DND-41 (cell line): ENCODE data around the gene PCDHGA7.
A peak's percentile ranks its signal among the peaks of the same experiment; 100 is the strongest.
"Not testable (repeated sequence)": the region's sequence is repeated elsewhere in the genome, so short reads cannot be mapped to it uniquely, and the experiment has no call there.

Experiments
- ATAC-seq: fragments of 200-7000 bp; cut with Tn5 transposase; 3 replicates; pipeline ENCODE4 v1.9.1; 2021; ENCODE audit warnings: low read depth; ENCODE audit not compliant: insufficient read depth
- DNase-seq: peaks from one replicate; pipeline ENCODE4 v3.0.0-alpha.2; 2020
- H2AFZ ChIP-seq: 2 replicates; pipeline ENCODE4 v1.6.0; 2012; ENCODE audit warnings: low read depth, low read length
- H3K27ac ChIP-seq: 2 replicates; pipeline ENCODE4 v1.5.1; 2012; ENCODE audit warnings: low read length, inconsistent platforms
- H3K27me3 ChIP-seq: fragments of 200-600 bp; sonication (generic); 2 replicates; pipeline ENCODE4 v1.6.0; 2012; ENCODE audit warnings: low read length, mild to moderate bottlenecking, inconsistent platforms; ENCODE audit not compliant: insufficient read depth, poor library complexity
- H3K36me3 ChIP-seq: 2 replicates; pipeline ENCODE4 v1.5.1; 2012; ENCODE audit warnings: low read length, inconsistent platforms; ENCODE audit not compliant: insufficient read depth
- H3K4me1 ChIP-seq: 2 replicates; pipeline ENCODE4 v1.5.1; 2012; ENCODE audit warnings: mild to moderate bottlenecking, low read length; ENCODE audit not compliant: insufficient read depth
- H3K4me2 ChIP-seq: 2 replicates; pipeline ENCODE4 v1.6.0; 2012; ENCODE audit warnings: mild to moderate bottlenecking, moderate library complexity, low read length, inconsistent platforms; ENCODE audit not compliant: insufficient read depth
- H3K4me3 ChIP-seq, 2 experiments: fragments of 200-600 bp in 1 of 2; shearing (Covaris generic) in 1 of 2; 2 replicates each; pipeline ENCODE4 v1.5.1; 2012 to 2016; ENCODE audit warnings: inconsistent platforms in 2 of 2, low read length in 2 of 2, mild to moderate bottlenecking in 2 of 2, low read depth in 1 of 2, moderate library complexity in 1 of 2
- H3K79me2 ChIP-seq: 2 replicates; pipeline ENCODE4 v1.6.0; 2012; ENCODE audit warnings: low read length, inconsistent platforms; ENCODE audit not compliant: insufficient read depth
- H3K9ac ChIP-seq: 2 replicates; pipeline ENCODE4 v1.6.0; 2012; ENCODE audit warnings: low read depth, mild to moderate bottlenecking, inconsistent platforms, low read length, moderate library complexity
- H3K9me3 ChIP-seq: 2 replicates; pipeline ENCODE4 v1.5.1; 2012; ENCODE audit warnings: low read length, moderate library complexity, mild to moderate bottlenecking, inconsistent platforms; ENCODE audit not compliant: insufficient read depth, severe bottlenecking
- H4K20me1 ChIP-seq: 2 replicates; pipeline ENCODE4 v1.6.0; 2012; ENCODE audit warnings: low read length; ENCODE audit not compliant: insufficient read depth
- EZH2 ChIP-seq: IDR thresholded peaks from 3 replicates; pipeline ENCODE4 v1.6.1; 2012; ENCODE audit warnings: borderline replicate concordance, low read depth, mild to moderate bottlenecking, moderate library complexity, low read length, inconsistent platforms; ENCODE audit not compliant: severe bottlenecking
- TF ChIP-seq, protein P1 (sequence below): IDR thresholded peaks from 2 replicates; pipeline ENCODE4 v1.5.1; 2012; ENCODE audit warnings: borderline replicate concordance, low read length, moderate library complexity, mild to moderate bottlenecking; ENCODE audit not compliant: poor library complexity, severe bottlenecking; ENCODE audit errors: extremely low read depth

The PCDHGA7 gene

DNA sequence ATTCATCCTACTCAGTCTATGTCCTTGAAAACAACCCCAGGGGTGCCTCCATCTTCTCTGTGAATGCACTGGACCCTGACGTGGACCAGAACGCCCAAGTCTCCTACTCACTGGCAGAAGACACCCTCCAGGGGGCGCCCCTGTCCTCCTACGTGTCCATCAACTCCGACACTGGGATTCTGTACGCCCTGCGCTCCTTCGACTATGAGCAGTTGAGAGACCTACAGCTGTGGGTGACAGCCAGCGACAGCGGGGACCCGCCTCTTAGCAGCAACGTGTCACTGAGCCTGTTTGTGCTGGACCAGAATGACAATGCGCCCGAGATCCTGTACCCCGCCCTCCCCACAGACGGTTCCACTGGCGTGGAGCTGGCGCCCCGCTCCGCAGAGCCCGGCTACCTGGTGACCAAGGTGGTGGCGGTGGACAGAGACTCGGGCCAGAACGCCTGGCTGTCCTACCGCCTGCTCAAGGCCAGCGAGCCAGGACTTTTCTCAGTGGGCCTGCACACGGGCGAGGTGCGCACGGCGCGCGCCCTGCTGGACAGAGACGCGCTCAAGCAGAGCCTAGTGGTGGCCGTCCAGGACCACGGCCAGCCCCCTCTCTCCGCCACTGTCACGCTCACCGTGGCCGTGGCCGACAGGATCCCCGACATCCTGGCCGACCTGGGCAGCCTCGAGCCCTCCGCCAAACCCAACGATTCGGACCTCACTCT, 6.9 kb upstream of the PCDHGA7 start:
- not testable (repeated sequence) for H3K9ac ChIP-seq, H3K4me1 ChIP-seq, DNase-seq, H3K4me2 ChIP-seq, H4K20me1 ChIP-seq, H2AFZ ChIP-seq, ATAC-seq, H3K27ac ChIP-seq, H3K9me3 ChIP-seq, H3K79me2 ChIP-seq, H3K4me3 ChIP-seq, H3K27me3 ChIP-seq, H3K36me3 ChIP-seq
- TF ChIP-seq, protein P1, sequence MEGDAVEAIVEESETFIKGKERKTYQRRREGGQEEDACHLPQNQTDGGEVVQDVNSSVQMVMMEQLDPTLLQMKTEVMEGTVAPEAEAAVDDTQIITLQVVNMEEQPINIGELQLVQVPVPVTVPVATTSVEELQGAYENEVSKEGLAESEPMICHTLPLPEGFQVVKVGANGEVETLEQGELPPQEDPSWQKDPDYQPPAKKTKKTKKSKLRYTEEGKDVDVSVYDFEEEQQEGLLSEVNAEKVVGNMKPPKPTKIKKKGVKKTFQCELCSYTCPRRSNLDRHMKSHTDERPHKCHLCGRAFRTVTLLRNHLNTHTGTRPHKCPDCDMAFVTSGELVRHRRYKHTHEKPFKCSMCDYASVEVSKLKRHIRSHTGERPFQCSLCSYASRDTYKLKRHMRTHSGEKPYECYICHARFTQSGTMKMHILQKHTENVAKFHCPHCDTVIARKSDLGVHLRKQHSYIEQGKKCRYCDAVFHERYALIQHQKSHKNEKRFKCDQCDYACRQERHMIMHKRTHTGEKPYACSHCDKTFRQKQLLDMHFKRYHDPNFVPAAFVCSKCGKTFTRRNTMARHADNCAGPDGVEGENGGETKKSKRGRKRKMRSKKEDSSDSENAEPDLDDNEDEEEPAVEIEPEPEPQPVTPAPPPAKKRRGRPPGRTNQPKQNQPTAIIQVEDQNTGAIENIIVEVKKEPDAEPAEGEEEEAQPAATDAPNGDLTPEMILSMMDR: peak; percentile 19

DNA sequence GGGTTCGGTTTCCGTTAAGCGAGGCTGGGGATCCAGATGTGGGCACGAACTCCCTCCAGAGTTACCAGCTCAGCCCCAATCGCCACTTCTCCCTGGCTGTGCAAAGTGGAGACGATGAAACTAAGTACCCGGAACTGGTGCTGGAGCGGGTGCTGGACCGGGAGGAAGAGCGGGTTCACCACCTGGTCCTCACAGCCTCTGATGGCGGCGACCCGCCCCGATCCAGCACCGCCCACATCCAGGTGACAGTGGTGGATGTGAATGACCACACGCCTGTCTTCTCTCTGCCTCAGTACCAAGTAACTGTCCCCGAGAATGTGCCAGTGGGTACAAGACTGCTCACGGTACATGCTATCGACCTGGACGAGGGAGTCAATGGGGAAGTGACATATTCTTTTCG, 803 bp downstream of the PCDHGA7 start:
- Histone ChIP-seq H3K4me1 (no peaks in the 10 kb centered on the region), H3K79me2 (no peaks in the 10 kb centered on the region), H2AFZ (no peak overlapping the region), H4K20me1 (no peaks in the 10 kb centered on the region), H3K36me3 (no peaks in the 10 kb centered on the region), H3K27me3 (no peaks in the 10 kb centered on the region), H3K27ac (no peak overlapping the region), H3K4me3 (no peak overlapping the region), H3K4me2 (no peak overlapping the region), H3K9ac (no peak overlapping the region), H3K9me3 (no peaks in the 10 kb centered on the region)
- TF ChIP-seq, protein P1: no peak
- TF ChIP-seq EZH2: no peak
- no peak for ATAC-seq
- DNase-seq: no peak

DNA sequence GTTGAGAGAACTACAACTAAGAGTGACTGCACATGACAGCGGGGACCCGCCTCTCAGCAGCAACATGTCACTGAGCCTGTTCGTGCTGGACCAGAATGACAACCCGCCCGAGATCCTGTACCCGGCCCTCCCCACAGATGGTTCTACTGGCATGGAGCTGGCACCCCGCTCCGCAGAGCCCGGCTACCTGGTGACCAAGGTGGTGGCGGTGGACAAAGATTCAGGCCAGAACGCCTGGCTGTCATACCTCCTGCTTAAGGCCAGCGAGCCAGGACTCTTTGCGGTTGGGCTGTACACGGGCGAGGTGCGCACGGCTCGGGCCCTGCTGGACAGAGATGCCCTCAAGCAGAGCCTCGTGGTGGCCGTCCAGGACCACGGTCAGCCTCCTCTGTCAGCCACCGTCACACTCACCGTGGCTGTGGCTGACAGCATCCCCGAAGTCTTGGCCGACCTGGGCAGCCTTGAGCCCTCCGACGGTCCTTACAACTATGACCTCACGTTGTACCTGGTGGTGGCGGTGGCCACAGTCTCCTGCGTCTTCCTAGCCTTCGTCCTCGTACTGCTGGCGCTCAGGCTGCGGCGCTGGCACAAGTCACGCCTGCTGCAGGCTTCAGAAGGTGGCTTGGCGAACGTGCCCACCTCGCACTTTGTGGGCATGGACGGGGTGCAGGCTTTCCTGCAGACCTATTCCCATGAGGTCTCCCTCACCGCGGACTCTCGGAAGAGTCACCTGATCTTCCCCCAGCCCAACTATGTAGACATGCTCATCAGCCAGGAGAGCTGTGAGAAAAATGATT, 2.1 kb downstream of the PCDHGA7 start:
- Histone ChIP-seq H3K4me1 (no peaks in the 10 kb centered on the region), H3K9ac (no peak overlapping the region), H3K27me3 (no peaks in the 10 kb centered on the region), H3K79me2 (no peaks in the 10 kb centered on the region), H3K36me3 (no peaks in the 10 kb centered on the region), H3K4me2 (no peak overlapping the region), H2AFZ (no peak overlapping the region), H3K27ac (no peak overlapping the region), H4K20me1 (no peaks in the 10 kb centered on the region), H3K9me3 (no peaks in the 10 kb centered on the region), H3K4me3 (no peak overlapping the region)
- DNase-seq (no peak), ATAC-seq (no peak)
- TF ChIP-seq, protein P1: no peak
- TF ChIP-seq EZH2: no peak

DNA sequence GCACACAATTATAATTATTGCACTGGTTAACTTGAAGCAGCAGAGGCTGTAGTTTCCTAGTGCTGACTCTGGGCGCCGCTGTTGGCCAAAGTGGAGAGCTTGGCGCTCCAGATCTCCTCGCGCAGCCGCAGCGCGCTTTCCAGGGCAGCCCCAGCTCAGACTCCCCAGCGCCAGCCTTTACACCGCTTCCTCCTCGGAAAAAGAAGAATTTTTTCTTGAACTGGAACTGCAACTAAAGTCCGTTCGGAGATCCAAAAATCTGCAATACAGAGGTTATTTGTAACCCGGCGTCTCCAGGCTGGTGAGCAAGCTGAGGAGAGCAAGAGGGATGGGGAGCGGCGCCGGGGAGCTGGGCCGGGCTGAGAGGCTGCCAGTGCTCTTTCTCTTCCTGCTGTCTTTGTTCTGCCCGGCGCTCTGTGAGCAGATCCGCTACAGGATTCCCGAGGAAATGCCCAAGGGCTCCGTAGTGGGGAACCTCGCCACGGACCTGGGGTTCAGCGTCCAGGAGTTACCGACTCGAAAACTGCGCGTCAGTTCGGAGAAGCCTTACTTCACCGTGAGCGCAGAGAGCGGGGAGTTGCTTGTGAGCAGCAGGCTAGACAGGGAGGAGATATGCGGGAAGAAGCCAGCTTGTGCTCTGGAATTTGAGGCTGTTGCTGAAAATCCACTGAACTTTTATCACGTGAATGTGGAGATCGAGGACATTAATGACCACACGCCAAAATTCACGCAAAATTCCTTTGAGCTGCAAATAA, 5.2 kb downstream of the PCDHGA7 start, which contains the start of gene PCDHGB4:
PCDHGB4 (plus strand) TSS at position 142 of the 755 bp plus-strand sequence; CDS start at position 329, 187 bp downstream.
- not testable (repeated sequence) for DNase-seq, H3K4me3 ChIP-seq, H3K9me3 ChIP-seq, ATAC-seq, H3K9ac ChIP-seq, H3K27me3 ChIP-seq, H3K36me3 ChIP-seq, H3K4me1 ChIP-seq, H4K20me1 ChIP-seq, H2AFZ ChIP-seq, H3K79me2 ChIP-seq, H3K27ac ChIP-seq, H3K4me2 ChIP-seq
